Activated CD8-positive, alpha-beta T cell treated with anti-CD3 and anti-CD28 coated beads for 36 hours (primary cell): Measurements from ENCODE around the gene PWP1. TPM values are rescaled to one million over a fixed set of nuclear protein-coding genes. Genes with fewer than 3 reads are reported as not detected.

Source experiments
- ATAC-seq: fragments of 200-7000 bp; cut with Tn5 transposase; one replicate; pipeline ENCODE4 v1.10.0; 2021; ENCODE audit warnings: mild to moderate bottlenecking, moderate library complexity
- CTCF ChIA-PET: fragments of 350-600 bp; sonication (Branson Sonifier 250); formaldehyde crosslinking; loops from one replicate; lab custom pipeline; 2021; ENCODE audit warnings: antibody characterized with exemption; lab: Charles Lee
- POLR2A ChIA-PET: fragments of 350-600 bp; sonication (Branson Sonifier 250); formaldehyde crosslinking; loops from one replicate; lab custom pipeline; 2021; ENCODE audit warnings: antibody characterized with exemption; lab: Charles Lee
- DNase-seq: peaks from one replicate; pipeline ENCODE4 v3.0.0-alpha.2; 2020
- H3K27ac Mint-ChIP-seq: one replicate; pipeline ENCODE4 v1.8.0; 2021; ENCODE audit warnings: mild to moderate bottlenecking, mixed read lengths
- H3K27me3 Mint-ChIP-seq: one replicate; pipeline ENCODE4 v1.8.0; 2021; ENCODE audit warnings: mixed read lengths
- H3K36me3 Mint-ChIP-seq: one replicate; pipeline ENCODE4 v1.8.0; 2021; ENCODE audit warnings: low read depth, mixed read lengths
- H3K4me1 Mint-ChIP-seq: one replicate; pipeline ENCODE4 v1.8.0; 2021; ENCODE audit warnings: low read depth, mixed read lengths
- H3K4me3 Mint-ChIP-seq: one replicate; pipeline ENCODE4 v1.8.0; 2021; ENCODE audit warnings: mild to moderate bottlenecking, moderate library complexity, mixed read lengths
- H3K9me3 Mint-ChIP-seq: one replicate; pipeline ENCODE4 v1.8.0; 2021; ENCODE audit warnings: mixed read lengths
- intact Hi-C: fragments of 100-400 bp; cut with micrococcal nuclease; formaldehyde crosslinking; loops from one replicate; pipeline ENCODE4 v1.10.0; 2022
- total RNA-seq, 2 experiments: library from RNA; stranded (reverse); gene quantifications; one replicate each; pipeline ENCODE4 v1.2.3, GENCODE V29; 2021
- TF ChIP-seq, protein P1 (sequence below): fragments of 200-600 bp; IDR thresholded peaks from one replicate; pipeline ENCODE4 v1.8.0; 2022; ENCODE audit warnings: antibody characterized with exemption, mild to moderate bottlenecking

The PWP1 gene
- total RNA-seq, 2 experiments from 2014 or later = 52.4 to 57.5 TPM

DNA sequence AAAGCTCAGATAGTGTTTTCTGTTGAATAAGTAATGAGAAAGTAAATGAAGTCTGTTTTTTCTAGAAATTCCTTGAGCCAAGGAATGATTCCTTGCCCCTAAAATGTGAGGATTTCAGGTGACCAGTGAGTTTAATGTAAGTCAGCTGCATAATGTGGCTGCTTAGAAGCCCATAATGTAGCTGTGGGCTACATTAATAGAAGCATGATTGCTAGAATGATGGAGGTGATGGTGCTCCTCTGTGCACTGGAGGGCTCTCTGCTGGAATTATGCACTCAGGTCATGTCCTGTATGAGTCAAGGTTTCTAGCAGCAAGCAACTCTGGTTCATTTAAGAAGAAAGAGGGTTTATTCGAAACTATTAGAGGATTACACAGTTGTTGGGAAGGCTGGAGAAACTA, 19.6 kb upstream of the PWP1 start:
- ChIA-PET CTCF (interaction anchor here (0.9 to 3.8 kb wide), 2 partner anchors 11 to 14 kb away, joined by 6 to 20 read pairs; no protein-coding TSS in a partner anchor), POLR2A (no interaction called here)
- DNase-seq (no peak), ATAC-seq (no peak)
- intact Hi-C loops = no loop called here
- TF ChIP-seq, protein P1, sequence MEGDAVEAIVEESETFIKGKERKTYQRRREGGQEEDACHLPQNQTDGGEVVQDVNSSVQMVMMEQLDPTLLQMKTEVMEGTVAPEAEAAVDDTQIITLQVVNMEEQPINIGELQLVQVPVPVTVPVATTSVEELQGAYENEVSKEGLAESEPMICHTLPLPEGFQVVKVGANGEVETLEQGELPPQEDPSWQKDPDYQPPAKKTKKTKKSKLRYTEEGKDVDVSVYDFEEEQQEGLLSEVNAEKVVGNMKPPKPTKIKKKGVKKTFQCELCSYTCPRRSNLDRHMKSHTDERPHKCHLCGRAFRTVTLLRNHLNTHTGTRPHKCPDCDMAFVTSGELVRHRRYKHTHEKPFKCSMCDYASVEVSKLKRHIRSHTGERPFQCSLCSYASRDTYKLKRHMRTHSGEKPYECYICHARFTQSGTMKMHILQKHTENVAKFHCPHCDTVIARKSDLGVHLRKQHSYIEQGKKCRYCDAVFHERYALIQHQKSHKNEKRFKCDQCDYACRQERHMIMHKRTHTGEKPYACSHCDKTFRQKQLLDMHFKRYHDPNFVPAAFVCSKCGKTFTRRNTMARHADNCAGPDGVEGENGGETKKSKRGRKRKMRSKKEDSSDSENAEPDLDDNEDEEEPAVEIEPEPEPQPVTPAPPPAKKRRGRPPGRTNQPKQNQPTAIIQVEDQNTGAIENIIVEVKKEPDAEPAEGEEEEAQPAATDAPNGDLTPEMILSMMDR = no peak
- H3K4me3 Mint-ChIP-seq = no peak overlapping the region
- peaks cover 5% of the 10 kb centered on the region for H3K4me1 Mint-ChIP-seq
- H3K36me3 Mint-ChIP-seq = no peaks in the 10 kb centered on the region
- peaks cover 4% of the 10 kb centered on the region for H3K27me3 Mint-ChIP-seq
- no peak overlapping the region for H3K27ac Mint-ChIP-seq
- H3K9me3 Mint-ChIP-seq = no peaks in the 10 kb centered on the region

DNA sequence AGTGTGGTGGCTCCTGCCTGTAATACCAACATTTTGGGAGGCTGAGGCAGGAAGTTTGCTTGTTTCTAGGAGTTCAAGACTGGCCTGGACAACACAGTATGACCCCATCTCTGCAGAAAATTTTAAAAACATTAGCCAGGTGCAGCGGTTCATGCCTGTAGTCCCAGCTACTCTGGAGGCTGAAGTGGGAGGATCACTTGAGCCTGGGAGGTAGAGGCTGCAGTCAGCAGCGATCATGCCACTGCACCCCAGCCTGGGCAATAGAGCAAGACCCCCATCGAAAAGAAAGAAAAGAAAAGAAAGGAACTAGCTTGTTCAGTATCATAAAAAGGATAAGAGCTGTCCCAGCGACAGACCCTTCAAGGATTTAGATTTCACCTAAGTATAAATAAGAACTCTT, 18.1 kb upstream of the PWP1 start:
- H3K4me1 Mint-ChIP-seq = peaks cover 5% of the 10 kb centered on the region
- ChIA-PET POLR2A (no interaction called here), CTCF (interaction anchor here (1.2 to 3.8 kb wide), 3 partner anchors 10 to 536 kb away, joined by 3 to 20 read pairs (median 4); no protein-coding TSS in a partner anchor)
- H3K27me3 Mint-ChIP-seq = peaks cover 6% of the 10 kb centered on the region
- ATAC-seq (no peak), DNase-seq (no peak)
- H3K4me3 Mint-ChIP-seq = no peak overlapping the region
- H3K9me3 Mint-ChIP-seq = no peaks in the 10 kb centered on the region
- intact Hi-C loops = no loop called here
- H3K27ac Mint-ChIP-seq = no peak overlapping the region
- no peaks in the 10 kb centered on the region for H3K36me3 Mint-ChIP-seq
- TF ChIP-seq, protein P1 = no peak

DNA sequence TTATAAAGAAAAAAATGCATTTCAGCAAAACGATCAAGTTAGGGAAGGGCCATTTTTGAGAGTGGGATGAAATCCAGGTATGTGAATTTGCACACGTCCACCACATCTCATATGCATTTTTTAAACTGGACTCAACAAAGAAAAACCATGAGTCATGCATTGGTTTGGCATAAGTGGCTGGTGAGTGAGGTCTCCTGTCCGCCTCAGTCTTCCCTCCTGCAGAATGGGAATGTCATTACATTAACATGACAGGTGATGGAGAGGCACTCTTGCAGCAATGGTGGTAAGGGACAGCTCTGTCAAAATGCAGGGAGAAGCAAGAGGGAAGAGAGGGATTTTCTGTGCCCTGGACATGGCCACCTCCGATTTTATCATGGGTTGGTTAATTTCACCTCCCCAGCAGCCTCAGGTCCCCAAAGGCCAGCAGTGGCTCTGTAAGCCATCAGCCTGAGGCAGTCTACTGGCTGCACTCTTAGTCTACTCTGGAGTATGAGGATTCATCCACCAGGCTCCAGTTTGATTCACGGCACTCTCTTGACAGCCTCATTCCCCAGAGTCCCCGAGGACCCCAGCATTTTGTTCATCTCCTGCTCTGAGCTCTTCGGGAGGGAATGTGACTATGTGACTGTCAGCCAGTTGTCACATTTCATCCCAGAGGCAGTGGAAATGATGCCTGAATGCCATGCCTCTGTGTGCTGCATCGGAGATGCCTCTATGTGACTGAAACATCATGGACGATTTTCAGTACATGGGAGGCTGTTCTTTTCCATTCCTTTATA, 17.1 kb upstream of the PWP1 start:
- TF ChIP-seq, protein P1 = no peak
- ATAC-seq (no peak), DNase-seq (no peak)
- Mint-ChIP-seq H3K4me3 (no peak overlapping the region), H3K4me1 (peaks cover 3% of the 10 kb centered on the region), H3K9me3 (no peaks in the 10 kb centered on the region), H3K27ac (no peak overlapping the region), H3K36me3 (no peaks in the 10 kb centered on the region), H3K27me3 (peaks cover 6% of the 10 kb centered on the region)
- POLR2A ChIA-PET = no interaction called here
- intact Hi-C loops = no loop called here
- CTCF ChIA-PET = interaction anchor here (3.8 kb wide), 1 partner anchor 9 kb away, joined by 20 read pairs; no protein-coding TSS in a partner anchor

GRCh38 chr12:107669946-107670345, 15.7 kb upstream of the PWP1 start:
- peaks cover 6% of the 10 kb centered on the region for H3K27me3 Mint-ChIP-seq

More at GRCh38 chr12:107669946-107670345, 15.7 kb upstream of the PWP1 start:
- intact Hi-C loops = no loop called here
- H3K4me1 Mint-ChIP-seq = peaks cover 2% of the 10 kb centered on the region
- H3K4me3 Mint-ChIP-seq = no peak overlapping the region
- ChIA-PET POLR2A (no interaction called here), CTCF (interaction anchor here (1.1 kb wide), 1 partner anchor 8 kb away, joined by 4 read pairs; no protein-coding TSS in a partner anchor)
- H3K36me3 Mint-ChIP-seq = no peaks in the 10 kb centered on the region
- ATAC-seq = no peak
- no peaks in the 10 kb centered on the region for H3K9me3 Mint-ChIP-seq
- TF ChIP-seq, protein P1 = no peak
- no peak overlapping the region for H3K27ac Mint-ChIP-seq
- DNase-seq = no peak
